Measurements from ENCODE around the gene VAC14.

VAC14 gene

DNA sequence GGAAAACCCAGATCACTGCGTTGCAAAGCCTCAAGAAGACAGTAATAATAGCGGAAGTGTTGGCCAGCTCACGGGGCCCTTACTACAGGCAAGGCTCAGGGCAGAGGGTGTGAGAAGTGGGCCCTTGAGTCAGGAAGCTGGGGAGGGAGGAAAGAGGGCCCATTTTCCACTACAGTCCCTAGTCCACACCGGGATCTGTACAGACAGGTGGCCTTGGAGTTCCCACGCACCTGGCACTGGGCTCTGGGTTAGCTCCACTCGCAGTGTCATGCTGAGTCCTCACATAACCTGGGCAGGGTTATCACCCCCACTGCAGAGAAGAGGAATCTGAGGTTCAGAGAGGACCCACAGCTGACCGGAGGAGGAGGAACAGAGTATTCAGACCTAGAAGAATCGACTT, 98.3 kb downstream of the VAC14 start:
- Histone ChIP-seq H3K36me3 (ENCODE audit: control insufficient read depth, insufficient read depth, low read length) (no peaks in the 10 kb centered on the region), H3K27me3 (ENCODE audit: control insufficient read depth, insufficient read depth, low read length) (no peaks in the 10 kb centered on the region), H3K4me1 (ENCODE audit: control insufficient read depth, insufficient read depth, low read length) (peaks cover 6% of the 10 kb centered on the region), H3K27ac (ENCODE audit: low read depth, low read length) (no peak overlapping the region), H3K9ac (ENCODE audit: low read depth, low read length) (no peak overlapping the region), H3K4me3 (ENCODE audit: low read depth, low read length) (no peak overlapping the region), H3K9me3 (ENCODE audit: control insufficient read depth, insufficient read depth, low read length) (no peaks in the 10 kb centered on the region)

DNA sequence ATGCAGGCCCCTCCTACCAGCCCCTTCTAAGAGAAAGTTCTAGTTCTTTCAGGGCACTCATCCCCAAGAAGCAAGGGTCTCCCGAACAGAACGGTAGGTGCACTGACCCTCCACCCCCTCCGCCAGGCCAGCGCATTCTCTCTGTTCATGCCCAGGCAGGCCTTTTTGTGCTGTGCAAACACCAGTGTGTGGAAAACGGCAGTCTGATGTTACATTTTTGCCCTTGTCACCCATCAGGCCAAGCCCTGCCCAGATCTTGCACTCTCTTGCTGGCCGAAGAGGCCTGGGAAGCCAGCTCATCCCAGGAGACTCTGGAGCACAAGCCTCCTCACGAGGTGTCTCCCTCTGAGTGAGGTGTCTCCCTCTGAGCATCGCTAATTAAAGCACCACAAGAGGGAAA, 99.0 kb downstream of the VAC14 start:
- Histone ChIP-seq H3K9me3 (ENCODE audit: control insufficient read depth, insufficient read depth, low read length) (no peaks in the 10 kb centered on the region), H3K4me1 (ENCODE audit: control insufficient read depth, insufficient read depth, low read length) (peaks cover 6% of the 10 kb centered on the region), H3K4me3 (ENCODE audit: low read depth, low read length) (no peak overlapping the region), H3K36me3 (ENCODE audit: control insufficient read depth, insufficient read depth, low read length) (no peaks in the 10 kb centered on the region), H3K27me3 (ENCODE audit: control insufficient read depth, insufficient read depth, low read length) (no peaks in the 10 kb centered on the region), H3K9ac (ENCODE audit: low read depth, low read length) (no peak overlapping the region), H3K27ac (ENCODE audit: low read depth, low read length) (no peak overlapping the region)

DNA sequence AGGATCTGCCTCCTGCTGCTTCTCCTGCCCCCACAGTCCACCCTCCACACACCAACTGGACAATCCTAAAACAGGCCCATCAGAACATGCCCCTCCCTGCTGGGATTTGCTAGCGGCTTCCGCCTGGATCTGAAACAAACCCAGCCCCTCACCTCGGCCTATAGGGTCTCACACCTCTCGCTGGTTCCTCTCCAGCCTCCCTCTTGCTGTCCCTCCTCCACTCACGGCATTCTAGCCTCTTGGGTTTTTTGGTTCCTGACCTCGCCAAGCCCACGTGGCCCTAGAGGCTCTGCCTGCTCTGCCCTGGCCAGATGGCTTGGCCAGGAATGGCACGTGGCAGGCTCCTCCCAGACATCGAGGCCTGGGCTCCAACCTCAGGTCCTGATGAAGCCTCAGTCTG, 99.4 kb downstream of the VAC14 start:
- no peak overlapping the region for H3K4me3 ChIP-seq (ENCODE audit: low read depth, low read length)
- no peak overlapping the region for H3K9ac ChIP-seq (ENCODE audit: low read depth, low read length)
- no peaks in the 10 kb centered on the region for H3K36me3 ChIP-seq (ENCODE audit: control insufficient read depth, insufficient read depth, low read length)
- no peaks in the 10 kb centered on the region for H3K27me3 ChIP-seq (ENCODE audit: control insufficient read depth, insufficient read depth, low read length)
- peaks cover 6% of the 10 kb centered on the region for H3K4me1 ChIP-seq (ENCODE audit: control insufficient read depth, insufficient read depth, low read length)
- H3K9me3 ChIP-seq (ENCODE audit: control insufficient read depth, insufficient read depth, low read length): no peaks in the 10 kb centered on the region
- H3K27ac ChIP-seq (ENCODE audit: low read depth, low read length): no peak overlapping the region

DNA sequence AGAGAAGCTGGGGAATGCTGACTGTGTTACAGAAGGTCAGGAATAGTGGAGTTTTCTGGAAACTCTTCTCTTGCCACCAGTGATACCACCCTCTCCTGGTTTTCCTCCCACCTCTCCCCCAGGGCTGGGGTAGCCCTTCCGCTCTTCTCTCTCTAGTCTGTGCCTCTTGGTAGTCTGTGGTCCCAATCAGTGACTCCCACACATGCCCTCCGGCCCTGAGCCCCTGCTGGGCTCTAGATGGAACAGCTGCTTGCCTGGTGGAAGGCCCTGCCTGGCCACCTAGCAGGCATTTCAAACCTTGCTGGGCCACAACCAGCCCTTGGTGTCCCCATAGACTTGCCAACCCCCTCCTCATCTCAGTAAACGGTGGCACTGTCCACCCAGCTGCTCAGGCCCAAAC, 99.9 kb downstream of the VAC14 start:
- Histone ChIP-seq H3K27ac (ENCODE audit: low read depth, low read length) (no peak overlapping the region), H3K4me1 (ENCODE audit: control insufficient read depth, insufficient read depth, low read length) (peaks cover 6% of the 10 kb centered on the region), H3K9ac (ENCODE audit: low read depth, low read length) (no peak overlapping the region), H3K9me3 (ENCODE audit: control insufficient read depth, insufficient read depth, low read length) (no peaks in the 10 kb centered on the region), H3K4me3 (ENCODE audit: low read depth, low read length) (no peak overlapping the region), H3K27me3 (ENCODE audit: control insufficient read depth, insufficient read depth, low read length) (no peaks in the 10 kb centered on the region), H3K36me3 (ENCODE audit: control insufficient read depth, insufficient read depth, low read length) (no peaks in the 10 kb centered on the region)

- Histone ChIP-seq H3K36me3 (ENCODE audit: control insufficient read depth, insufficient read depth, low read length) (no peaks in the 10 kb centered on the region), H3K9ac (ENCODE audit: low read depth, low read length) (no peak overlapping the region), H3K27ac (ENCODE audit: low read depth, low read length) (no peak overlapping the region), H3K27me3 (ENCODE audit: control insufficient read depth, insufficient read depth, low read length) (no peaks in the 10 kb centered on the region), H3K4me3 (ENCODE audit: low read depth, low read length) (no peak overlapping the region), H3K9me3 (ENCODE audit: control insufficient read depth, insufficient read depth, low read length) (no peaks in the 10 kb centered on the region), H3K4me1 (ENCODE audit: control insufficient read depth, insufficient read depth, low read length) (peaks cover 12% of the 10 kb centered on the region)
Observed at GRCh38 chr16:70700101-70701020, 100.6 kb downstream of the VAC14 start.

DNA sequence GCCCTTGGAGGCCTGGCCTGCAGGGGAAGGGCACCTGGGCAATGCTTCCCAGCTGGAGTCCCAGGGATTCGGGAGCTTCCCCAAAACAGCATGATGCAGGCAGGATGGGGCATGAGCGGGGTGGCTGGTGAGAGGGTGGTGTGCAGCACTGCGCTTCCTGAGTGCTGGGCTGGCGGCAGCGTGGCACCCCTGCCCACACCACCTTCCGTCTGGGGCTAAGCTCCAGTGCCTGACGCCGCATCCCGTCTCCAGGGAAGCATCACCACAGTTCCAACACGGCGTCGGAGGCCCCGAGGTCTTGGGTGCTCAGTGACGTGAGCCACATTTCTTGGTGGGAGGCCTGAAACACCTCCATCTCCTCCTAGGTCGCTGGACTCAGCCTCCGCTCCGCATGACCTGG, 101.3 kb downstream of the VAC14 start:
- H3K9me3 ChIP-seq (ENCODE audit: control insufficient read depth, insufficient read depth, low read length): no peaks in the 10 kb centered on the region
- no peak overlapping the region for H3K9ac ChIP-seq (ENCODE audit: low read depth, low read length)
- H3K4me1 ChIP-seq (ENCODE audit: control insufficient read depth, insufficient read depth, low read length): peaks cover 18% of the 10 kb centered on the region

GRCh38 chr16:70698901-70699300, 102.1 kb downstream of the VAC14 start:
- Histone ChIP-seq H3K9ac (ENCODE audit: low read depth, low read length) (no peak overlapping the region), H3K4me1 (ENCODE audit: control insufficient read depth, insufficient read depth, low read length) (peaks cover 26% of the 10 kb centered on the region), H3K9me3 (ENCODE audit: control insufficient read depth, insufficient read depth, low read length) (no peaks in the 10 kb centered on the region), H3K36me3 (ENCODE audit: control insufficient read depth, insufficient read depth, low read length) (no peaks in the 10 kb centered on the region), H3K4me3 (ENCODE audit: low read depth, low read length) (no peak overlapping the region), H3K27ac (ENCODE audit: low read depth, low read length) (no peak overlapping the region), H3K27me3 (ENCODE audit: control insufficient read depth, insufficient read depth, low read length) (no peaks in the 10 kb centered on the region)

More for the DNA sequence above, 101.3 kb downstream of the VAC14 start:
- H3K27me3 ChIP-seq (ENCODE audit: control insufficient read depth, insufficient read depth, low read length): no peaks in the 10 kb centered on the region
- no peak overlapping the region for H3K4me3 ChIP-seq (ENCODE audit: low read depth, low read length)
- no peaks in the 10 kb centered on the region for H3K36me3 ChIP-seq (ENCODE audit: control insufficient read depth, insufficient read depth, low read length)
- H3K27ac ChIP-seq (ENCODE audit: low read depth, low read length): no peak overlapping the region

GRCh38 chr16:70697594-70698170, 103.3 kb downstream of the VAC14 start:
- H3K27me3 ChIP-seq (ENCODE audit: control insufficient read depth, insufficient read depth, low read length): no peaks in the 10 kb centered on the region
- no peak overlapping the region for H3K27ac ChIP-seq (ENCODE audit: low read depth, low read length)
- H3K9me3 ChIP-seq (ENCODE audit: control insufficient read depth, insufficient read depth, low read length): no peaks in the 10 kb centered on the region
- no peaks in the 10 kb centered on the region for H3K36me3 ChIP-seq (ENCODE audit: control insufficient read depth, insufficient read depth, low read length)
- peaks cover 28% of the 10 kb centered on the region for H3K4me1 ChIP-seq (ENCODE audit: control insufficient read depth, insufficient read depth, low read length)
- no peak overlapping the region for H3K9ac ChIP-seq (ENCODE audit: low read depth, low read length)
- H3K4me3 ChIP-seq (ENCODE audit: low read depth, low read length): no peak overlapping the region

- peaks cover 28% of the 10 kb centered on the region for H3K4me1 ChIP-seq (ENCODE audit: control insufficient read depth, insufficient read depth, low read length)
- no peaks in the 10 kb centered on the region for H3K9me3 ChIP-seq (ENCODE audit: control insufficient read depth, insufficient read depth, low read length)
- no peak overlapping the region for H3K27ac ChIP-seq (ENCODE audit: low read depth, low read length)
- no peak overlapping the region for H3K9ac ChIP-seq (ENCODE audit: low read depth, low read length)
- no peak overlapping the region for H3K4me3 ChIP-seq (ENCODE audit: low read depth, low read length)
- no peaks in the 10 kb centered on the region for H3K27me3 ChIP-seq (ENCODE audit: control insufficient read depth, insufficient read depth, low read length)
- no peaks in the 10 kb centered on the region for H3K36me3 ChIP-seq (ENCODE audit: control insufficient read depth, insufficient read depth, low read length)
Observed at GRCh38 chr16:70696952-70697593, 103.9 kb downstream of the VAC14 start.

DNA sequence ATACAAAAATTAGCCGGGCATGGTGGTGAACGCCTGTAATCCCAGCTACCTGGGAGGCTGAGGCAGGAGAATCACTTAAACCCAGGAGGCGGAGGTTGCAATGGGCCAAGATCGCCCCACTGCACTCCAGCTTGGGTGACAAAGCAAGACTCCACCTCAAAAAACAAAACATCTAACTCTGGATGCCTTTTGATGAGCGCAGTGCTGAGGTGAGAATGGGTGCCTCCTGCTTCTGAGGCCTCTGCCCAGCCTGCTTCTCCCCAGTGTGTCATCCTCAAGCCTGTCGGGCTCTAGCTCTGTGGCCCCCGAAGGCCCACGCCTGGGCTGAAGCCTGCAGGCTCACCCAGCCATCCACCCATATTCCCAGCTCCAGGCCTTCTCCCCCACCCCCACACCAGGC, 104.6 kb downstream of the VAC14 start:
- H3K27ac ChIP-seq (ENCODE audit: low read depth, low read length): no peak overlapping the region

More for the DNA sequence above, 104.6 kb downstream of the VAC14 start:
- Histone ChIP-seq H3K4me3 (ENCODE audit: low read depth, low read length) (no peak overlapping the region), H3K4me1 (ENCODE audit: control insufficient read depth, insufficient read depth, low read length) (peaks cover 28% of the 10 kb centered on the region), H3K27me3 (ENCODE audit: control insufficient read depth, insufficient read depth, low read length) (no peaks in the 10 kb centered on the region), H3K36me3 (ENCODE audit: control insufficient read depth, insufficient read depth, low read length) (no peaks in the 10 kb centered on the region), H3K9ac (ENCODE audit: low read depth, low read length) (no peak overlapping the region), H3K9me3 (ENCODE audit: control insufficient read depth, insufficient read depth, low read length) (no peaks in the 10 kb centered on the region)

Data from HUES48 (cell line).